K562 (cell line): Measurements from ENCODE around the gene IP6K1. TPM values are rescaled to one million over a fixed set of nuclear protein-coding genes. Genes with fewer than 3 reads are reported as not detected.

Experiments used
- ATAC-seq: fragments of 200-7000 bp; cut with Tn5 transposase; 3 replicates; pipeline ENCODE4 v1.9.1; 2020; ENCODE audit warnings: moderate library complexity
- BruUV-seq: library from RNA; stranded (reverse); fragments of 400-500 nt; replicated peaks from 2 replicates; lab custom pipeline; 2021; lab: Mats Ljungman, UMichigan
- CTCF ChIA-PET: fragments of 300-600 bp; formaldehyde crosslinking; extraction: SDS; loops from one replicate; lab custom pipeline; 2021; ENCODE audit warnings: low intra/inter-chr PET ratio; lab: Yijun Ruan, JAX
- POLR2A ChIA-PET: fragments of 300-600, 350-650 bp; sonication (Branson Sonifier 250); formaldehyde crosslinking; extraction: SDS; loops from one replicate; lab custom pipeline; 2021; ENCODE audit warnings: antibody characterized with exemption, inconsistent platforms; lab: Yijun Ruan, JAX
- DNase-seq, 4 experiments: peaks; one replicate each; pipeline versions ENCODE4 v3.0.0 to v3.0.0-alpha.2; 2011 to 2018; ENCODE audit warnings: low spot score in 3 of 4, mixed read lengths in 3 of 4; ENCODE audit errors: extremely low read depth in 1 of 4
- FAIRE-seq: peaks from 2 replicates; lab custom pipeline; 2011; peaks lifted over from hg19 to GRCh38; lab: Jason Lieb, UNC
- H2AFZ ChIP-seq: 2 replicates; pipeline ENCODE4 v1.6.0; 2011; ENCODE audit warnings: low read depth, low read length, control low read depth, inconsistent platforms
- H3K27ac ChIP-seq: fragments of 200-600 bp; 3 replicates; pipeline ENCODE4 v1.8.0; 2011; ENCODE audit warnings: low read depth, mild to moderate bottlenecking, control low read depth, inconsistent platforms, low read length, moderate library complexity, mixed read lengths; ENCODE audit errors: extremely low read depth
- H3K27me3 ChIP-seq, 2 experiments: fragments of 300-600 bp in 1 of 2; 2 replicates in 1 of 2; 3 replicates in 1 of 2; pipeline versions ENCODE4 v1.6.0 to v1.8.0; 2011; ENCODE audit warnings: inconsistent platforms in 2 of 2, low read length in 2 of 2, mild to moderate bottlenecking in 1 of 2, mixed read lengths in 1 of 2, moderate library complexity in 1 of 2; ENCODE audit not compliant: control insufficient read depth in 2 of 2, insufficient read depth in 2 of 2
- H3K36me3 ChIP-seq: fragments of 300-600 bp; 3 replicates; pipeline ENCODE4 v1.8.0; 2011; ENCODE audit warnings: mild to moderate bottlenecking, low read length, inconsistent platforms; ENCODE audit not compliant: control insufficient read depth, insufficient read depth
- H3K4me1 ChIP-seq, 2 experiments: fragments of 200-600 bp in 1 of 2; replicated peaks in 1 of 2; 2 replicates in 1 of 2; 3 replicates in 1 of 2; pipeline versions ENCODE4 v1.5.1 to v1.8.0; 2011; ENCODE audit warnings: inconsistent platforms in 2 of 2, low read length in 2 of 2, mild to moderate bottlenecking in 1 of 2, mixed read lengths in 1 of 2, moderate library complexity in 1 of 2; ENCODE audit not compliant: control insufficient read depth in 2 of 2, insufficient read depth in 2 of 2
- H3K4me2 ChIP-seq: 2 replicates; pipeline ENCODE4 v1.6.1; 2011; ENCODE audit warnings: low read length, control low read depth, inconsistent platforms, mixed read lengths; ENCODE audit not compliant: insufficient read depth
- H3K4me3 ChIP-seq: fragments of 200-600 bp; sonication (generic), shearing (Covaris generic); 2 replicates; pipeline ENCODE4 v1.5.1; 2016; ENCODE audit warnings: control low read depth, inconsistent platforms
- H3K79me2 ChIP-seq: fragments of 200-600 bp; 3 replicates; pipeline ENCODE4 v1.8.0; 2011; ENCODE audit warnings: low read length, inconsistent platforms; ENCODE audit not compliant: control insufficient read depth, insufficient read depth
- H3K9ac ChIP-seq, 2 experiments: 2 replicates each; pipeline versions ENCODE4 v1.6.0 to v1.6.1; 2011; ENCODE audit warnings: low read depth in 2 of 2, low read length in 2 of 2, control low read depth in 1 of 2, inconsistent platforms in 1 of 2, mild to moderate bottlenecking in 1 of 2, mixed read lengths in 1 of 2; ENCODE audit not compliant: insufficient read depth in 1 of 2
- H3K9me1 ChIP-seq: one replicate; pipeline ENCODE4 v1.6.0; 2011; ENCODE audit warnings: inconsistent platforms, mild to moderate bottlenecking, low read length, moderate library complexity; ENCODE audit not compliant: control insufficient read depth, insufficient read depth
- H3K9me3 ChIP-seq: replicated peaks from 2 replicates; pipeline ENCODE4 v1.5.1; 2011; ENCODE audit warnings: low read depth, low read length, inconsistent platforms; ENCODE audit not compliant: control insufficient read depth, insufficient read depth
- H4K20me1 ChIP-seq: replicated peaks from 2 replicates; pipeline ENCODE4 v1.6.1; 2011; ENCODE audit warnings: low read length, inconsistent platforms, mixed read lengths; ENCODE audit not compliant: control insufficient read depth, insufficient read depth
- CAMTA2 ChIP-seq: fragments of 250-450 bp; sonication (Bioruptor Pico); conservative IDR thresholded peaks from 2 replicates; pipeline ENCODE4 v1.5.1; 2022
- CHD2 ChIP-seq: IDR thresholded peaks from 2 replicates; pipeline ENCODE4 v1.6.1; 2011; ENCODE audit warnings: low read depth, low read length
- ELK1 ChIP-seq: sonication (generic); formaldehyde crosslinking; IDR thresholded peaks from 2 replicates; pipeline ENCODE4 v1.8.1; 2022; ENCODE audit warnings: missing genetic modification reagents
- RREB1 ChIP-seq: fragments of 250-450 bp; sonication (Bioruptor Pico); IDR thresholded peaks from 2 replicates; pipeline ENCODE4 v1.4.0; 2020
- XRCC3 ChIP-seq: fragments of 450-650 bp; IDR thresholded peaks from 2 replicates; pipeline ENCODE4 v1.6.1; 2017; ENCODE audit warnings: mild to moderate bottlenecking, moderate library complexity
- ZNF140 ChIP-seq: fragments of 250-450 bp; sonication (Bioruptor Pico); IDR thresholded peaks from 2 replicates; pipeline ENCODE4 v1.8.0; 2021; ENCODE audit warnings: moderate library complexity, mild to moderate bottlenecking, inconsistent platforms
- ZNF212 ChIP-seq: fragments of 450-650 bp; formaldehyde crosslinking; IDR thresholded peaks from 2 replicates; pipeline ENCODE4 v1.4.0; 2020; ENCODE audit warnings: mild to moderate bottlenecking
- ZNF277 ChIP-seq: fragments of 250-450 bp; sonication (Bioruptor Pico); IDR thresholded peaks from 2 replicates; pipeline ENCODE4 v1.8.0; 2022; ENCODE audit warnings: inconsistent platforms, mild to moderate bottlenecking, moderate library complexity, borderline replicate concordance
- WGBS: fragments of 100-300 bp; shearing (Covaris generic); methylation state at CpG from one replicate; pipeline ENCODE4 v1.1.6; 2016; ENCODE audit warnings: low coverage, mixed read lengths; ENCODE audit not compliant: insufficient coverage; ENCODE audit errors: missing lambda C conversion rate; 5-methylcytosine and 5-hydroxymethylcytosine counted together
- in situ Hi-C: fragments of 300-500 bp; cut with MboI; formaldehyde crosslinking; loops from 4 replicates; pipeline ENCODE4 v1.15.0; 2018; ENCODE audit warnings: inconsistent platforms, mixed read lengths
- intact Hi-C: fragments of 100-400 bp; cut with micrococcal nuclease; formaldehyde crosslinking; loops from 2 replicates; pipeline ENCODE4 v1.14.2; 2022
- polyA plus RNA-seq, 8 experiments: library from polyadenylated mRNA; depleted of rRNA in 4 of 8; stranded (reverse) in 5 of 8; unstranded in 3 of 8; fragments of >200 nt; fragmentation: Nextera tagmentation in 2 of 8; fragmentation: Illumina TruSeq in 1 of 8; extraction: Ambion mirVana in 2 of 8; extraction: Trizol in 1 of 8; gene quantifications; 2 replicates each; pipeline versions ENCODE4 v1.2.1 to v1.2.3, GENCODE V29; 2011 to 2014; ENCODE audit warnings: inconsistent platforms in 1 of 8, missing spikeins in 1 of 8
- total RNA-seq, 7 experiments: library from RNA; depleted of rRNA in 6 of 7; stranded (reverse); fragments of >200 nt in 6 of 7; fragmentation: Illumina TruSeq in 2 of 7; extraction: Trizol in 2 of 7; gene quantifications; 2 replicates each; pipeline versions ENCODE4 v1.2.1 to v1.2.3, GENCODE V29; 2011 to 2021; ENCODE audit warnings: low replicate concordance in 1 of 7
- TF ChIP-seq, protein P1 (sequence below): fragments of 450-650 bp; IDR thresholded peaks from 2 replicates; pipeline ENCODE4 v1.6.1; 2016; ENCODE audit warnings: antibody characterized with exemption

IP6K1 gene
- total and polyA plus RNA-seq, 9 of the 15 experiments (the other 6 are each of a cell fraction or from before 2014, with no cell fraction given), result 0.46 to 29.2 (median 13.1) TPM

- TF ChIP-seq, protein P1, sequence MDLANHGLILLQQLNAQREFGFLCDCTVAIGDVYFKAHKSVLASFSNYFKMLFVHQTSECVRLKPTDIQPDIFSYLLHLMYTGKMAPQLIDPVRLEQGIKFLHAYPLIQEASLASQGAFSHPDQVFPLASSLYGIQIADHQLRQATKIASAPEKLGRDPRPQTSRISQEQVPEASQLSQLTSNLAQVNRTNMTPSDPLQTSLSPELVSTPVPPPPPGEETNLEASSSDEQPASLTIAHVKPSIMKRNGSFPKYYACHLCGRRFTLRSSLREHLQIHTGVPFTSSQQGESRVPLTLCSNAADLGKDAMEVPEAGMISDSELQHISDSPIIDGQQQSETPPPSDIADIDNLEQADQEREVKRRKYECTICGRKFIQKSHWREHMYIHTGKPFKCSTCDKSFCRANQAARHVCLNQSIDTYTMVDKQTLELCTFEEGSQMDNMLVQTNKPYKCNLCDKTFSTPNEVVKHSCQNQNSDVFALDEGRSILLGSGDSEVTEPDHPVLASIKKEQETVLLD, result no peak
- TF ChIP-seq CHD2 (no peak), XRCC3 (no peak), ZNF212 (no peak)
Measured at GRCh38 chr3:49716169-49716568, 70.2 kb downstream of the IP6K1 start (continued).

DNA sequence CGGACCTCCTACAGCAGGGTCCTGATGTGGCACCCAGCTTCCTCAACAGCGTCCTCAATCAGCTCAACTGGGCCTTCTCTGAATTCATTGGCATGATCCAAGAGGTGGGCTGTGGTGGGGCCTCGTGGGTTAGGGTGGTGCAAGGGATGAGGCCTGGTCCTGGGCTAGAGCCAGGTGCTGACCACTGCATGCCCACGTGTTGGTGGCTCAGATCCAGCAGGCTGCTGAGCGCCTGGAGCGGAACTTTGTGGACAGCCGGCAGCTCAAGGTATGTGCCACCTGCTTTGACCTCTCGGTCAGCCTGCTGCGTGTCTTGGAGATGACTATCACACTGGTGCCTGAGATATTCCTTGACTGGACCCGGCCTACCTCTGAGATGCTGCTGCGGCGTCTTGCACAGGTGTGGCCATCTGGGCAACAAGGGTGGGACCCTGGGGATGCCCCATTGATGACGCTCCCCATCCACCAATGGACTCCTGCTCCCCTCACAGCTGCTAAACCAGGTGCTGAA, 70.7 kb downstream of the IP6K1 start:
- Histone ChIP-seq H3K9me1 (no peaks in the 10 kb centered on the region), H3K36me3 (peaks cover 42% of the 10 kb centered on the region; the same call in 2 of the 3 replicates), H3K4me1 (peaks cover 0 to 9% of the 10 kb centered on the region in 2 experiments; a peak in 1 of 5 replicates), H3K79me2 (no peaks in the 10 kb centered on the region), H3K9ac (no peak overlapping the region), H3K27me3 (no peaks in the 10 kb centered on the region), H2AFZ (no peak overlapping the region), H3K4me3 (no peak overlapping the region), H3K4me2 (no peak overlapping the region), H3K9me3 (no peaks in the 10 kb centered on the region), H4K20me1 (no peaks in the 10 kb centered on the region), H3K27ac (no peak overlapping the region)
- intact Hi-C loops (no loop called here), in situ Hi-C loops (no loop called here)
- ATAC-seq (no peak), DNase-seq (no peak), FAIRE-seq (no peak)
- ChIA-PET POLR2A (no interaction called here), CTCF (no interaction called here)
- BruUV-seq, result no TSS peak
- WGBS, result 87% methylated on average over 13 of the region's 13 CpGs
- TF ChIP-seq ZNF140 (CRISPR knock-in tag) (no peak), CAMTA2 (CRISPR knock-in tag) (no peak), RREB1 (CRISPR knock-in tag) (no peak), ELK1 (CRISPR knock-in tag) (no peak), ZNF277 (CRISPR knock-in tag) (no peak)
